ENCODE results near the gene POLE2. TPM values are rescaled to one million over a fixed set of nuclear protein-coding genes. Genes with fewer than 3 reads are reported as not detected.

POLE2 gene
- total RNA-seq, 1 experiment from 2014 or later = 38.6 TPM

DNA sequence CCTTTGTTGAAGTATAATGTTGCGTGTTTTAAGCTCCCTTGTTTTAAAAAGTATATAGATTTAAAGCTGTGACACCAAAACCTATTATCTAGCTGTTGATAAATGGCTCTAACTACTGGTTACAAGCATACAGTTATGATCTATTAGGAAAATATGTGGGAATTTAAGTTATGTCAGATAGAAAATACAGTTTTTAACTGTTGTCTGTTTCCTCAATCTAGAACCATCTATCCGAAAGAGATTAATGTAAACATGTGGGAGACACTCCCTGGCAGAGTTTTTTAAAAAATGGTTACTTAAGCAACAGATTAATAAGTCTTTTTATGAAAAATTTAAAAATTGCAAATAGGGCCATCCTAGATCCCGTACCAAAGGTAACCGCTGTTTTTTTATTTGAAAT, 75.8 kb downstream of the POLE2 start:
- ATAC-seq = no peak
- no peaks in the 10 kb centered on the region for H3K27me3 ChIP-seq (ENCODE audit: low read length)
- peaks cover 2% of the 10 kb centered on the region for H3F3A ChIP-seq (ENCODE audit: low read length, unreplicated experiment)
- H3K9ac ChIP-seq (ENCODE audit: low read length) = no peak overlapping the region
- POLR2A ChIA-PET (ENCODE audit: unreplicated experiment) = interaction anchor here (0.6 to 0.7 kb wide), 2 partner anchors 20 to 155 kb away, joined by 4 to 13 read pairs; no protein-coding TSS in a partner anchor
- CTCF ChIA-PET = no interaction called here
- no peak overlapping the region for H3K4me2 ChIP-seq (ENCODE audit: low read length)
- no peaks in the 10 kb centered on the region for H3K9me3 ChIP-seq (ENCODE audit: low read length)
- H3K4me3 ChIP-seq (ENCODE audit: low read length) = no peak overlapping the region
- H3K27ac ChIP-seq (ENCODE audit: low read length) = no peak overlapping the region
- DNase-seq = no peak
- H3K36me3 ChIP-seq (ENCODE audit: low read depth, low read length) = peaks cover 16% of the 10 kb centered on the region
- intact Hi-C loops (cut with micrococcal nuclease) = no loop called here
- no peaks in the 10 kb centered on the region for H3K9me2 ChIP-seq (replicated peaks; ENCODE audit: low read length)
- no peaks in the 10 kb centered on the region for H4K20me1 ChIP-seq (ENCODE audit: low read length)
- H3K4me1 ChIP-seq (ENCODE audit: insufficient read depth, low read length) = no peaks in the 10 kb centered on the region
- peaks cover 30% of the 10 kb centered on the region for H3K79me2 ChIP-seq (ENCODE audit: low read length)
- H2AFZ ChIP-seq (ENCODE audit: low read length) = no peak overlapping the region
- BruUV-seq (replicated peaks) = no TSS peak
- TF ChIP-seq EZH2phosphoT487 (IDR thresholded peaks at IDR 0.05; ENCODE audit: borderline replicate concordance, low read length) = no peak
- TF ChIP-seq EZH2 (IDR thresholded peaks at IDR 0.05; ENCODE audit: low read length, unreplicated experiment) = no peak
- TF ChIP-seq, protein P1, sequence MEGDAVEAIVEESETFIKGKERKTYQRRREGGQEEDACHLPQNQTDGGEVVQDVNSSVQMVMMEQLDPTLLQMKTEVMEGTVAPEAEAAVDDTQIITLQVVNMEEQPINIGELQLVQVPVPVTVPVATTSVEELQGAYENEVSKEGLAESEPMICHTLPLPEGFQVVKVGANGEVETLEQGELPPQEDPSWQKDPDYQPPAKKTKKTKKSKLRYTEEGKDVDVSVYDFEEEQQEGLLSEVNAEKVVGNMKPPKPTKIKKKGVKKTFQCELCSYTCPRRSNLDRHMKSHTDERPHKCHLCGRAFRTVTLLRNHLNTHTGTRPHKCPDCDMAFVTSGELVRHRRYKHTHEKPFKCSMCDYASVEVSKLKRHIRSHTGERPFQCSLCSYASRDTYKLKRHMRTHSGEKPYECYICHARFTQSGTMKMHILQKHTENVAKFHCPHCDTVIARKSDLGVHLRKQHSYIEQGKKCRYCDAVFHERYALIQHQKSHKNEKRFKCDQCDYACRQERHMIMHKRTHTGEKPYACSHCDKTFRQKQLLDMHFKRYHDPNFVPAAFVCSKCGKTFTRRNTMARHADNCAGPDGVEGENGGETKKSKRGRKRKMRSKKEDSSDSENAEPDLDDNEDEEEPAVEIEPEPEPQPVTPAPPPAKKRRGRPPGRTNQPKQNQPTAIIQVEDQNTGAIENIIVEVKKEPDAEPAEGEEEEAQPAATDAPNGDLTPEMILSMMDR (conservative IDR thresholded peaks at IDR 0.05; ENCODE audit: low read depth, low read length) = no peak

DNA sequence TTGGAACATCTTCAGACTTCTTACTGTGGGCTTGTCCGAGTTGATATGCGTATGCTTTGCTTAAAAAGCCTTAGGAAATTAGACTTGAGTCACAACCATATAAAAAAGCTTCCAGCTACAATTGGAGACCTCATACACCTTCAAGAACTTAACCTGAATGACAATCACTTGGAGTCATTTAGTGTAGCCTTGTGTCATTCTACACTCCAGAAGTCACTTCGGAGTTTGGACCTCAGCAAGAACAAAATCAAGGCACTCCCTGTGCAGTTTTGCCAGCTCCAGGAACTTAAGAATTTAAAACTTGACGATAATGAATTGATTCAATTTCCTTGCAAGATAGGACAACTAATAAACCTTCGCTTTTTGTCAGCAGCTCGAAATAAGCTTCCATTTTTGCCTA, 80.4 kb downstream of the POLE2 start:
- Histone ChIP-seq H2AFZ (ENCODE audit: low read length) (no peak overlapping the region), H3K9ac (ENCODE audit: low read length) (no peak overlapping the region), H3K4me1 (ENCODE audit: insufficient read depth, low read length) (no peaks in the 10 kb centered on the region), H3K36me3 (ENCODE audit: low read depth, low read length) (peaks cover 28% of the 10 kb centered on the region), H3K9me3 (ENCODE audit: low read length) (no peaks in the 10 kb centered on the region), H3K4me3 (ENCODE audit: low read length) (no peak overlapping the region), H3K4me2 (ENCODE audit: low read length) (no peak overlapping the region), H3K9me2 (replicated peaks; ENCODE audit: low read length) (no peaks in the 10 kb centered on the region), H3K27ac (ENCODE audit: low read length) (no peak overlapping the region), H3K27me3 (ENCODE audit: low read length) (no peaks in the 10 kb centered on the region), H4K20me1 (ENCODE audit: low read length) (no peaks in the 10 kb centered on the region), H3K79me2 (ENCODE audit: low read length) (peaks cover 23% of the 10 kb centered on the region; the same call in 1 of the 2 replicates), H3F3A (ENCODE audit: low read length, unreplicated experiment) (no peaks in the 10 kb centered on the region)
- CTCF ChIA-PET = no interaction called here
- no peak for TF ChIP-seq EZH2phosphoT487 (IDR thresholded peaks at IDR 0.05; ENCODE audit: borderline replicate concordance, low read length)
- TF ChIP-seq EZH2 (IDR thresholded peaks at IDR 0.05; ENCODE audit: low read length, unreplicated experiment) = no peak
- TF ChIP-seq, protein P1 (conservative IDR thresholded peaks at IDR 0.05; ENCODE audit: low read depth, low read length) = no peak
- no peak for DNase-seq
- BruUV-seq (replicated peaks) = TSS peak; percentile 26
- POLR2A ChIA-PET (ENCODE audit: unreplicated experiment) = no interaction called here
- no peak for ATAC-seq
- intact Hi-C loops (cut with micrococcal nuclease) = no loop called here

DNA sequence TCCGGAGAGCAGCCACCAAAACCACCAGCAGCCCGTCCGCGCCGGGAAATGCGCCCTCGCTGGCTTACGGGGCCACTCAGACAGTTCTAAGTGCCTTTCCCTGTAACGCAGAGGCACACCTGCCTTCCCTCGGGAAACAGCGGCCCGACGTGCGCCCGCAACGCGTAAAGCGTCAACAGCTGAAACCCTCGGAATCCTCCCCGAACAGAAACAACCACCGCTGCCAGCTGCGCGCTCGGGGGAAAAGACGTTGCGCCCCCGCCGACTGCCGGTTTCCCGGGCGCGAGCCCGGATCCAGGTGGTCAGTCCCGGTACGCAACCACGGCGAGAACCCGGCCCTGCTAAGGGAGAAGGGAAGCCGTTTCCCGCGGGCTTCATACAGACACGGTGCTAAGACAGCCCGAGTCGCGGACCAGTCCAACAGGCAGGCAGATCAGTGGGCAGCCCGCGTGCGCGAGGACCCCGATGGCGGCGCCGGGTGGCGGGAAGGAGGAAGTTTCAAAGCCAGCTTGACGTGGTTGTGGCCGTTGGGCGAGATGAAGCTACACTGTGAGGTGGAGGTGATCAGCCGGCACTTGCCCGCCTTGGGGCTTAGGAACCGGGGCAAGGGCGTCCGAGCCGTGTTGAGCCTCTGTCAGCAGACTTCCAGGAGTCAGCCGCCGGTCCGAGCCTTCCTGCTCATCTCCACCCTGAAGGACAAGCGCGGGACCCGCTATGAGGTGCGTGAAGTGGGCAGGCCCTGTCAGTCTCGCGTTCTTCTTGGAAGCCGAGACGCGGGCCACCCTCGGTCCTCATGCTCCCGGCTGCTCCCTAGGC, 89.3 kb downstream of the POLE2 start, which contains the start of gene LRR1:
LRR1 (plus strand) TSS at position 456 of the 816 bp plus-strand sequence; CDS start at position 537, 81 bp downstream.
- H3K79me2 ChIP-seq (ENCODE audit: low read length) = peaks cover 60% of the 10 kb centered on the region
- ChIA-PET CTCF (interaction anchor here (0.6 to 0.9 kb wide), 2 partner anchors 25 to 34 kb away, joined by 3 to 6 read pairs; no protein-coding TSS in a partner anchor), POLR2A (ENCODE audit: unreplicated experiment) (interaction anchor here (0.5 to 1.1 kb wide), 5 partner anchors 12 to 1366 kb away, joined by 4 to 9 read pairs (median 5); partner anchors contain the start of genes MGAT2 and RPL36AL)
- no peaks in the 10 kb centered on the region for H3K27me3 ChIP-seq (ENCODE audit: low read length)
- peak within 1 kb of the TSS; percentile 97 for H3K9ac ChIP-seq (ENCODE audit: low read length)
- H3K4me2 ChIP-seq (ENCODE audit: low read length) = peak within 1 kb of the TSS; percentile 97
- H3K4me3 ChIP-seq (ENCODE audit: low read length) = peak within 1 kb of the TSS; percentile 94
- peak within 1 kb of the TSS; percentile 90 for H2AFZ ChIP-seq (ENCODE audit: low read length)
- no peaks in the 10 kb centered on the region for H4K20me1 ChIP-seq (ENCODE audit: low read length)
- no TSS peak for BruUV-seq (replicated peaks)
- H3K27ac ChIP-seq (ENCODE audit: low read length) = peak within 1 kb of the TSS; percentile 82
- H3F3A ChIP-seq (ENCODE audit: low read length, unreplicated experiment) = no peaks in the 10 kb centered on the region
- H3K9me2 ChIP-seq (replicated peaks; ENCODE audit: low read length) = no peaks in the 10 kb centered on the region
- H3K4me1 ChIP-seq (ENCODE audit: insufficient read depth, low read length) = peaks cover 29% of the 10 kb centered on the region
- no peaks in the 10 kb centered on the region for H3K9me3 ChIP-seq (ENCODE audit: low read length)
- intact Hi-C loops (cut with micrococcal nuclease) = loop anchor here (1.0 kb wide), 1 partner anchor 22 kb away; the partner anchor contains the start of genes MGAT2 and RPL36AL
- peak; percentile 79 for DNase-seq
- TF ChIP-seq, protein P1 (conservative IDR thresholded peaks at IDR 0.05; ENCODE audit: low read depth, low read length) = no peak
- TF ChIP-seq EZH2 (IDR thresholded peaks at IDR 0.05; ENCODE audit: low read length, unreplicated experiment) (no peak), EZH2phosphoT487 (IDR thresholded peaks at IDR 0.05; ENCODE audit: borderline replicate concordance, low read length) (no peak)
- peaks cover 8% of the 10 kb centered on the region; the same call in 1 of the 2 replicates for H3K36me3 ChIP-seq (ENCODE audit: low read depth, low read length)
- peak; percentile 63 for ATAC-seq

Data from PC-3 (cell line).